GM23338 (cell line): Measurements from ENCODE around the gene AP4S1. TPM values are rescaled to one million over a fixed set of nuclear protein-coding genes. Genes with fewer than 3 reads are reported as not detected.

Source experiments
- ATAC-seq: fragments of 200-7000 bp; cut with Tn5 transposase; 3 replicates; pipeline ENCODE4 v1.9.1; 2020
- DNase-seq: peaks from one replicate; pipeline ENCODE4 v3.0.0-alpha.2; 2015; ENCODE audit warnings: low spot score
- H2AFZ ChIP-seq: fragments of 200-600 bp; sonication (generic); 2 replicates; pipeline ENCODE4 v1.8.0; 2016; ENCODE audit warnings: antibody characterized with exemption, mild to moderate bottlenecking, moderate library complexity
- H3F3A ChIP-seq: fragments of 200-600 bp; sonication (generic); replicated peaks from 2 replicates; pipeline ENCODE4 v1.8.0; 2017; ENCODE audit warnings: antibody characterized with exemption, mixed run types, low read depth
- H3K27ac ChIP-seq: fragments of 200-600 bp; sonication (generic); 2 replicates; pipeline ENCODE4 v1.6.1; 2016; ENCODE audit warnings: low read depth
- H3K27me3 ChIP-seq: fragments of 200-600 bp; sonication (generic); 2 replicates; pipeline ENCODE4 v1.8.0; 2016; ENCODE audit warnings: mild to moderate bottlenecking, mixed run types, moderate library complexity; ENCODE audit not compliant: insufficient read depth
- H3K36me3 ChIP-seq: fragments of 200-600 bp; sonication (generic); 2 replicates; pipeline ENCODE4 v1.8.0; 2016; ENCODE audit warnings: mild to moderate bottlenecking; ENCODE audit not compliant: insufficient read depth
- H3K4me1 ChIP-seq: fragments of 200-600 bp; sonication (generic); 2 replicates; pipeline ENCODE4 v1.8.0; 2016; ENCODE audit warnings: mild to moderate bottlenecking, moderate library complexity; ENCODE audit not compliant: insufficient read depth
- H3K4me2 ChIP-seq: fragments of 200-600 bp; sonication (generic); 2 replicates; pipeline ENCODE4 v1.7.1; 2017; ENCODE audit warnings: mixed run types
- H3K4me3 ChIP-seq: fragments of 200-600 bp; sonication (generic); 2 replicates; pipeline ENCODE4 v1.6.1; 2016; ENCODE audit warnings: mixed run types
- H3K79me2 ChIP-seq: fragments of 200-600 bp; sonication (generic); replicated peaks from 2 replicates; pipeline ENCODE4 v1.8.0; 2017; ENCODE audit warnings: mild to moderate bottlenecking; ENCODE audit not compliant: insufficient read depth
- H3K9me2 ChIP-seq: fragments of 200-600 bp; sonication (generic); 2 replicates; pipeline ENCODE4 v1.8.0; 2017; ENCODE audit not compliant: insufficient read depth
- H4K20me1 ChIP-seq: fragments of 200-600 bp; sonication (generic); replicated peaks from 2 replicates; pipeline ENCODE4 v1.8.0; 2017; ENCODE audit warnings: mild to moderate bottlenecking; ENCODE audit not compliant: insufficient read depth
- H3K27ac Mint-ChIP-seq: 2 replicates; pipeline ENCODE4 v1.8.0; 2020; ENCODE audit warnings: inconsistent platforms, mild to moderate bottlenecking, moderate library complexity, mixed read lengths
- H3K27me3 Mint-ChIP-seq: 3 replicates; pipeline ENCODE4 v1.8.0; 2022; ENCODE audit warnings: low read depth, mild to moderate bottlenecking, moderate library complexity, mixed read lengths, inconsistent platforms; ENCODE audit not compliant: insufficient read depth, poor library complexity
- H3K36me3 Mint-ChIP-seq: 3 replicates; pipeline ENCODE4 v1.8.0; 2021; ENCODE audit warnings: low read depth, mild to moderate bottlenecking, inconsistent platforms, moderate library complexity, mixed read lengths
- H3K4me1 Mint-ChIP-seq: 3 replicates; pipeline ENCODE4 v1.8.0; 2020; ENCODE audit warnings: mild to moderate bottlenecking, inconsistent platforms, mixed read lengths
- H3K4me3 Mint-ChIP-seq: 3 replicates; pipeline ENCODE4 v1.8.0; 2021; ENCODE audit warnings: moderate library complexity, mild to moderate bottlenecking, inconsistent platforms, mixed read lengths
- H3K9me3 Mint-ChIP-seq: 3 replicates; pipeline ENCODE4 v1.8.0; 2020; ENCODE audit warnings: moderate library complexity, mild to moderate bottlenecking, inconsistent platforms, mixed read lengths
- EZH2phosphoT487 ChIP-seq: fragments of 200-600 bp; sonication (generic); IDR thresholded peaks from one replicate; pipeline ENCODE4 v1.8.1; 2018; ENCODE audit warnings: antibody characterized with exemption; ENCODE audit not compliant: unreplicated experiment
- ZNF114 ChIP-seq: fragments of 250-450 bp; sonication (Bioruptor Pico); IDR thresholded peaks from 2 replicates; pipeline ENCODE4 v1.5.0; 2020; ENCODE audit warnings: mild to moderate bottlenecking, moderate library complexity
- ZNF331 ChIP-seq: fragments of 250-450 bp; sonication (Bioruptor Pico); IDR thresholded peaks from 2 replicates; pipeline ENCODE4 v1.5.0; 2020; ENCODE audit warnings: low read depth, mild to moderate bottlenecking, moderate library complexity
- polyA plus RNA-seq: library from polyadenylated mRNA; unstranded; fragments of >200 nt; fragmentation: Nextera tagmentation; extraction: Ambion mirVana; gene quantifications from 2 replicates; pipeline ENCODE4 v1.2.1, GENCODE V29; 2016
- total RNA-seq: library from RNA; depleted of rRNA; stranded (reverse); fragments of >200 nt; shearing (Covaris generic); gene quantifications from 2 replicates; pipeline ENCODE4 v1.2.3, GENCODE V29; 2014
- TF ChIP-seq, protein P1 (sequence below): IDR thresholded peaks from 2 replicates; pipeline ENCODE4 v1.6.1; 2016; ENCODE audit warnings: antibody characterized with exemption
- TF ChIP-seq, protein P2 (sequence below): fragments of 250-450 bp; sonication (Bioruptor Pico); IDR thresholded peaks from 2 replicates; pipeline ENCODE4 v1.5.0; 2020; ENCODE audit warnings: mild to moderate bottlenecking, moderate library complexity

The AP4S1 gene
- total and polyA plus RNA-seq, 2 experiments from 2014 or later: 13.4 to 15.7 TPM

DNA sequence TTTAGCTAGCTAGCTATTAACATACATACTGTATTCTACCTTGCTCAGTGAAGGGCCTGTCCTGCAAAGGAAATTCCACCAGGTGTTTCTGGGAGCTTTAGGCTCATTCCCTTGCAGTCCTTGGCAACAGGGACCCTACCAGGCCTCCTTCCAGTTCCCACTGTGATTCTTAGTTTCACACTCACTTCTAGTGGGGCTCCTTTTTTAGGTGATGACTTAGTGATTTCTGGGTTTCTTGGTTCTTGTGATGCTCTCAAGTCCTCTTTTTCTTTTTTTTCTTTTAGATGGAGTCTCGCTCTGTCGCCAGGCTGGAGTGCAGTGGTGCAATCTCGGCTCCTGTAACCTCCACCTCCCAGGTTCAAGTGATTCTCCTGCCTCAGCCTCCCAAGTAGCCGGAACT is 11.1 kb downstream of the AP4S1 start:
- Histone ChIP-seq H3K27me3 (no peaks in the 10 kb centered on the region), H3K9me2 (no peaks in the 10 kb centered on the region), H3K79me2 (peaks cover 9% of the 10 kb centered on the region), H2AFZ (no peak overlapping the region), H3K27ac (peak overlapping the region; percentile 66; the same call in 1 of the 2 replicates), H3K4me2 (no peak overlapping the region), H3K36me3 (no peaks in the 10 kb centered on the region), H3K4me1 (peaks cover 5% of the 10 kb centered on the region; the same call in 1 of the 2 replicates), H3K4me3 (no peak overlapping the region), H4K20me1 (no peaks in the 10 kb centered on the region), H3F3A (no peaks in the 10 kb centered on the region)
- Mint-ChIP-seq H3K9me3 (no peaks in the 10 kb centered on the region), H3K36me3 (no peaks in the 10 kb centered on the region; the same call in 2 of the 3 replicates), H3K4me1 (peaks cover 12% of the 10 kb centered on the region), H3K27ac (peak overlapping the region; percentile 15; the same call in 1 of the 2 replicates), H3K4me3 (no peak overlapping the region), H3K27me3 (peaks cover 2% of the 10 kb centered on the region)
- DNase-seq (peak; percentile 30), ATAC-seq (peak; percentile 52)
- TF ChIP-seq ZNF114: no peak
- no peak for TF ChIP-seq ZNF331 (CRISPR knock-in tag)
- TF ChIP-seq, protein P1, sequence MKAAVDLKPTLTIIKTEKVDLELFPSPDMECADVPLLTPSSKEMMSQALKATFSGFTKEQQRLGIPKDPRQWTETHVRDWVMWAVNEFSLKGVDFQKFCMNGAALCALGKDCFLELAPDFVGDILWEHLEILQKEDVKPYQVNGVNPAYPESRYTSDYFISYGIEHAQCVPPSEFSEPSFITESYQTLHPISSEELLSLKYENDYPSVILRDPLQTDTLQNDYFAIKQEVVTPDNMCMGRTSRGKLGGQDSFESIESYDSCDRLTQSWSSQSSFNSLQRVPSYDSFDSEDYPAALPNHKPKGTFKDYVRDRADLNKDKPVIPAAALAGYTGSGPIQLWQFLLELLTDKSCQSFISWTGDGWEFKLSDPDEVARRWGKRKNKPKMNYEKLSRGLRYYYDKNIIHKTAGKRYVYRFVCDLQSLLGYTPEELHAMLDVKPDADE: no peak
- TF ChIP-seq EZH2phosphoT487: no peak
- TF ChIP-seq, protein P2, sequence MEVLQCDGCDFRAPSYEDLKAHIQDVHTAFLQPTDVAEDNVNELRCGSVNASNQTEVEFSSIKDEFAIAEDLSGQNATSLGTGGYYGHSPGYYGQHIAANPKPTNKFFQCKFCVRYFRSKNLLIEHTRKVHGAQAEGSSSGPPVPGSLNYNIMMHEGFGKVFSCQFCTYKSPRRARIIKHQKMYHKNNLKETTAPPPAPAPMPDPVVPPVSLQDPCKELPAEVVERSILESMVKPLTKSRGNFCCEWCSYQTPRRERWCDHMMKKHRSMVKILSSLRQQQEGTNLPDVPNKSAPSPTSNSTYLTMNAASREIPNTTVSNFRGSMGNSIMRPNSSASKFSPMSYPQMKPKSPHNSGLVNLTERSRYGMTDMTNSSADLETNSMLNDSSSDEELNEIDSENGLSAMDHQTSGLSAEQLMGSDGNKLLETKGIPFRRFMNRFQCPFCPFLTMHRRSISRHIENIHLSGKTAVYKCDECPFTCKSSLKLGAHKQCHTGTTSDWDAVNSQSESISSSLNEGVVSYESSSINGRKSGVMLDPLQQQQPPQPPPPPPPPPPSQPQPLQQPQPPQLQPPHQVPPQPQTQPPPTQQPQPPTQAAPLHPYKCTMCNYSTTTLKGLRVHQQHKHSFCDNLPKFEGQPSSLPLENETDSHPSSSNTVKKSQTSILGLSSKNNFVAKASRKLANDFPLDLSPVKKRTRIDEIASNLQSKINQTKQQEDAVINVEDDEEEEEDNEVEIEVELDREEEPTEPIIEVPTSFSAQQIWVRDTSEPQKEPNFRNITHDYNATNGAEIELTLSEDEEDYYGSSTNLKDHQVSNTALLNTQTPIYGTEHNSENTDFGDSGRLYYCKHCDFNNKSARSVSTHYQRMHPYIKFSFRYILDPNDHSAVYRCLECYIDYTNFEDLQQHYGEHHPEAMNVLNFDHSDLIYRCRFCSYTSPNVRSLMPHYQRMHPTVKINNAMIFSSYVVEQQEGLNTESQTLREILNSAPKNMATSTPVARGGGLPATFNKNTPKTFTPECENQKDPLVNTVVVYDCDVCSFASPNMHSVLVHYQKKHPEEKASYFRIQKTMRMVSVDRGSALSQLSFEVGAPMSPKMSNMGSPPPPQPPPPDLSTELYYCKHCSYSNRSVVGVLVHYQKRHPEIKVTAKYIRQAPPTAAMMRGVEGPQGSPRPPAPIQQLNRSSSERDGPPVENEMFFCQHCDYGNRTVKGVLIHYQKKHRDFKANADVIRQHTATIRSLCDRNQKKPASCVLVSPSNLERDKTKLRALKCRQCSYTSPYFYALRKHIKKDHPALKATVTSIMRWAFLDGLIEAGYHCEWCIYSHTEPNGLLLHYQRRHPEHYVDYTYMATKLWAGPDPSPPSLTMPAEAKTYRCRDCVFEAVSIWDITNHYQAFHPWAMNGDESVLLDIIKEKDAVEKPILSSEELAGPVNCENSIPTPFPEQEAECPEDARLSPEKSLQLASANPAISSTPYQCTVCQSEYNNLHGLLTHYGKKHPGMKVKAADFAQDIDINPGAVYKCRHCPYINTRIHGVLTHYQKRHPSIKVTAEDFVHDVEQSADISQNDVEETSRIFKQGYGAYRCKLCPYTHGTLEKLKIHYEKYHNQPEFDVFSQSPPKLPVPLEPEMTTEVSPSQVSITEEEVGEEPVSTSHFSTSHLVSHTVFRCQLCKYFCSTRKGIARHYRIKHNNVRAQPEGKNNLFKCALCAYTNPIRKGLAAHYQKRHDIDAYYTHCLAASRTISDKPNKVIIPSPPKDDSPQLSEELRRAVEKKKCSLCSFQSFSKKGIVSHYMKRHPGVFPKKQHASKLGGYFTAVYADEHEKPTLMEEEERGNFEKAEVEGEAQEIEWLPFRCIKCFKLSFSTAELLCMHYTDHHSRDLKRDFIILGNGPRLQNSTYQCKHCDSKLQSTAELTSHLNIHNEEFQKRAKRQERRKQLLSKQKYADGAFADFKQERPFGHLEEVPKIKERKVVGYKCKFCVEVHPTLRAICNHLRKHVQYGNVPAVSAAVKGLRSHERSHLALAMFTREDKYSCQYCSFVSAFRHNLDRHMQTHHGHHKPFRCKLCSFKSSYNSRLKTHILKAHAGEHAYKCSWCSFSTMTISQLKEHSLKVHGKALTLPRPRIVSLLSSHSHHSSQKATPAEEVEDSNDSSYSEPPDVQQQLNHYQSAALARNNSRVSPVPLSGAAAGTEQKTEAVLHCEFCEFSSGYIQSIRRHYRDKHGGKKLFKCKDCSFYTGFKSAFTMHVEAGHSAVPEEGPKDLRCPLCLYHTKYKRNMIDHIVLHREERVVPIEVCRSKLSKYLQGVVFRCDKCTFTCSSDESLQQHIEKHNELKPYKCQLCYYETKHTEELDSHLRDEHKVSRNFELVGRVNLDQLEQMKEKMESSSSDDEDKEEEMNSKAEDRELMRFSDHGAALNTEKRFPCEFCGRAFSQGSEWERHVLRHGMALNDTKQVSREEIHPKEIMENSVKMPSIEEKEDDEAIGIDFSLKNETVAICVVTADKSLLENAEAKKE (CRISPR knock-in tag): no peak
